Hippocampal formation (tissue), 2 donors: ENCODE results near the gene GFOD1.

Source experiments
- DNase-seq, 2 donors: peaks; one replicate each; lab custom pipeline; 2025; lab: John Stamatoyannopoulos, UW

The GFOD1 gene

GRCh38 chr6:13425270-13425873, 62.0 kb downstream of the GFOD1 start:
- no peak for DNase-seq

GRCh38 chr6:13423252-13423651, 64.1 kb downstream of the GFOD1 start:
- DNase-seq: no peak

DNA sequence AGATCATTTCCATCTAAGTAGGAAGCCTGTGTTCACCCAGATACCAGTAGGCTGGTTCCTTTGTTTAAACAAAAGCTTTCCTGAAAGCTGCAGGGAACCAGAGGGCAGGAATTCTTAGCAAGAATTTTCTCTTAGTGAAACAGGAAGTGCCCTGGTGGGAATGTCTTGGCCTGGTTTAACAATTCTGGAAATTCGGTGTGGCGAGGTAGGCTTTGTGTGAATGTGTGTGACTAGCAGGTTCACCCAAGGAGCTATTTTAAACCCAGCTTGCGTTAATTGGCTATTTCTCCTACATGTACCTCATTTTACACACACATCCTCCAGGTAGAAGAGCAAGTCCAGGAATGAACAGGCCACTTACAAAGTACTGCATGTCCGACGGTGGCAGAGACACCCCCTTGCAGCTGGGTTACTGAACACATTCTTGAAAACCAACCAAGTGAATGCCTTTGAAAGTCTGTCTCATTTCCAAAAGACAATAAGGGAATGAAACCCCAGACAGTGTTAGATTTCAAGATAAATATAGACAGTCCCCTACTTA, 64.6 kb downstream of the GFOD1 start:
- DNase-seq: no peak

DNA sequence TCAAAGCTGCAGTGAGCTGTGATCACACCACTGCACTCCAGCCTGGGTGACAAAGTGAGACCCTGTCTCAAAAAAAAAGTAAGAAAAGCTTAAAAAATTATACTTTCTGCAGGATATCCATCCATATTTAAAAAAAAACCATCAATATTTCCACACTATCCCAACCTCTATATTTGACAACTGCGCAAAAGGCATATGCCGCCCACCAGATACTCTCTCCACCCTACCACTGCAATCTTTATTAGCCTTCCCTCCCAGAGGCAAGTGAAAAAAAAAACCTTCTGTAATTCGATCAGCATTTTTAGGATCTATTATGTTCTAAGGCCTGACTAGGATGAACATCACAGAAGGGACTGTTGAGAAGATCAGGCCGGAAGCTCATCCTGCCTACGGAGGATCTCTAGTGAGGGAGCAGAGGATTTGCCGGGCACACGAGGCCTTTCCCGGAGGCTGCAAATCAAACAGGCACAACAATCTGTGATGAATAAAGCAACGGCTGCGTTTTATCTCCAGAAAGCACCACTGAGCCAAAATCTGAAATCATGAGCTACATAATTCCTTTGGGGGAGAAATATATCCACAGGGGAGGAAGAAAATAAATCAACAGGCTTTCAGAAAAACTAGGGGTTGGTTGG, 65.9 kb downstream of the GFOD1 start:
- peak in 1 of 2 donors; percentile 51 for DNase-seq

GRCh38 chr6:13420269-13420668, 67.1 kb downstream of the GFOD1 start:
- DNase-seq: no peak

- no peak for DNase-seq
Observed at GRCh38 chr6:13419422-13420195, 67.8 kb downstream of the GFOD1 start.

DNA sequence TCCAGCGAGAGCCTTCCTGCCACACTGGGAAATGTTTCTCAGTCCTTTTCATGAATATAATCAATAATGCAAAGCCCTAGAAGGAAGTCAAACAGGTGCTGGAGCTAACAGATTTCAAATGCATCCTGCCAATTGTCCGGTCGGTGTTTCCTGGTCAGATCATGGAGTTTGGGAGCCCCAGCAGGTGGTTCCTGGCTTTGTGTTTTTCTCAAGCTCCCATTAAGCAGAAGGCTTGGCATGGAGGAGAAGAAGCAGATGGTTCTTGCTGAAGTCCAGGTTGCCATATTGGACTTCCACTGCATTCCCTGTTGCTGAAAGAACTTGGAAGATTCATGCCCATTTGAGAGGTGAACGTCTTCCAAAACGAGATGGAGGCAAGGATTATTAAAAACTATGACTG, 68.6 kb downstream of the GFOD1 start:
- no peak for DNase-seq

DNA sequence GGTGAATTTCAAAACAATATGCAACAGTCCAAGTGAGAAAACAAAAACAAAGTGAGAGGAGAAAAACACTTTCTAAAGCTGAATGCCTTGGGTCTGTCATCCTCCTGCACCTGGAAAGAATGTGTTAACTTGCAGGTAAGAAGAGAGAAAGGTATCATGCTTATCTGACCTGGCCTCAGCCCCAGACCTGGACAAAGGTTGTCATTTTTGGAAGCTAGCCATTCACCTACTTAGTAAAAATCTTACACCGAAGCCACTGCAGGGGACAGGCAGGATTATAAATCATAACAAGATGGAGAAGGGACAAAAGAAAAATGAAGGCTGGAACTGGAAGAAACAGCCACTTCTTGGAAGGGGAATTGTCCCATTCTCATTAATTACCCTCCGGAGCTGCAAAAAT, 69.4 kb downstream of the GFOD1 start:
- no peak for DNase-seq

GRCh38 chr6:13417431-13417830, 70.0 kb downstream of the GFOD1 start:
- DNase-seq: no peak

DNA sequence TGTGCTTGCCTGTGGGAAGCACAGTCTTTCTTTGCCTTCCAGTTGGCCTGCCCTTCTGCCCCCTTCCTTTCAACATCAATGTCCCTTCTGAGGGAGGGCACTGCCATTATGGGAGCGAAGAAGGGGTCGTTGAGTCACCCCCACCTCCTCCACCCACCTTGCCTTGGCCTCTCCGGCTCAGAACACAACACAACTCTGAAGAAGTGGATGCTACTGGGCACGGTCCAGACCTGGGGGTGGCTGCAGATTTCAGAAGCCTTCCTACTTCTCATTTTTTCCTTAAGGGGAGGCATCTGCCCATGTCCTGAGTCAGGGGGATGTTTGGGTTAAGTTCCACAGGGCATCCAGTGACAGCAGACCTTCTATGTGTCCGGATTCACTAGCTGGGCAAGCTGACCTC, 72.1 kb downstream of the GFOD1 start:
- DNase-seq: no peak

DNA sequence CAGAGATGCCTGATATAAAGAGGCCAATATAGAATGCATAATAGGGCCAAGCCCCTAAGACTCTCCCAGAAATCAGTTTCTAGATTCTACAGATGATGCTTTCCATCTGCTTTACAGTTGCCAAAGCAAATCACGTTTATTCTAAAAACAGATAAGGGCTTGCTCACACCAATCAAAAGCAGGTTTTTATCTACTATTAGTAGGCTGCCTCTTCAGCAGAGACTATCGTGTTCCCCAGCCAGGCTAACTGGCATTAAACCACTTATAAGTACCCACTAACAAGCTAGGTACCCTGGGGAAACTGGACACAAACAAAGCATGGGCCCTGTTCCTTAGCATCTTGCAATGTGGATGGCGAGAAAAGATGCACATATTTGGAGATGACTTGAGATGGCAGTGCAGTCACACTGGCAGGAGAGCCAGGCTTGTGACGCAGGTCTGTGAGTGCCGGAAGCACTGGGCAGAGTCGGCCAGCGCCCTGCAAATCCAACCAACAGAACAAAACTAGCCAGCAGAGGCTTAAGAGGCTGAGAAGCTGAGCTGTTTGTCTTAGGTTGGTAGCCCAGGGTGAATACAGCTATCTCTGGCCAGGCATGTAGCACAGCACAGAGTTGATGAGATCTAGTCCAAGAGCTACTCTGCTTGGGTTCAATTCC, 73.4 kb downstream of the GFOD1 start:
- peak; percentile 32 to 45 for DNase-seq

DNA sequence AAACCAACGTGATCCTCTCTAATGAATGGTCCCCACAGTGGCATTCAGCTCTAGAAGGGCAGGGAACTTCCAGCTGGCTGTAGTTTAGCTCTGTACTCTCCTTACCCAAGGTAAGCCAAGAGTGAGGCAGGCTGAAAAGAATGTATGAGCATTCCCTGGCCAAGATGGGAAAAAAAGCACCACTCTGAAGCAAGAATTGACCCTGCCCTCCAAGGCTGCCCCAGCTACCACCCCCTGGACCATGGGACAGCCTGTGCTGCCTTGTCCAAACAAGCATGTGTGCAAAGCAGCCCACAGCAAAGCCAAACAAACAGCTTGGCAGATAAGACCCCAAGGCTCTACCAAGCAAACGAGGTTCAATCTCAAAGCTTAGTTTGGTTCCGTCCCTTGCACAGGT, 73.9 kb downstream of the GFOD1 start:
- DNase-seq: no peak

DNA sequence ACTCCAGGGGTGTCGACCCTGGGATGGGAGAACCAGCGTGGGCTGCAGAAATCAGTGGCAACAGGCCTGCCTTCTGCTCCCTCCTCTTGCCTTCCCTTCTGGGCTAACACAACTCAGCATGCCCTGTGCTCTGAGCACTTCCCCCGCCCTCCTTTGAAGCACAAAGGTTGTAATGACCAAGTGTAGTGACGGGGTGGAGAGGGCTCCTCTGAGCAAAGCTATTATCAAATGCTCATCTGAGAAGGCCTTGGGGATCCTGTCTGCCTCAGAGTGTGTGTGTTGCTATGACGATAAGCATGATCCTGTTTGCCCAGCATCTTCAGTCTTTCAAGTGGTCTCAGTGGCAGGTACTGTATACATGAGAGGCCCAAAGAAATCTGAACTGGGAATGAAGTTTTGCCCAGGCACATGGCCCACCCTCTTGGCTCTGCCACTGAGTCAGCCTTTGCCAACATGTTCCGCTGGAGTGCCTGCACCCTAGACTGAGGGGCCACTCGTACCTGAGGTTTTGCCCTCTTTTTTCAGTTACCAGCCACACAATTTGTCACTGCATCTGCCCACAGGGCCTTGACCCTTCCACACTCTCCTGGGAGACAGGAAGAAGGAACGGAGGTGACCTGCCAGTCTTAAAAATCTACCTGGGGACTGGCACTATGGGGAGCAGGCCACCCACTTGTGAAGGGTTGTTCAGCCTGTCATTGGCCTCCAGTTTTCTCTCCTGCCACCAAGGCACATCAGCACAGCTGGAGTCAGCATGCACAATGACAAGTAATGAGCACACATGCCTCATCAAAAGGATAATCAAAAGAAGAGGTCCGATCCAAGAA, 74.5 kb downstream of the GFOD1 start:
- DNase-seq: no peak

DNA sequence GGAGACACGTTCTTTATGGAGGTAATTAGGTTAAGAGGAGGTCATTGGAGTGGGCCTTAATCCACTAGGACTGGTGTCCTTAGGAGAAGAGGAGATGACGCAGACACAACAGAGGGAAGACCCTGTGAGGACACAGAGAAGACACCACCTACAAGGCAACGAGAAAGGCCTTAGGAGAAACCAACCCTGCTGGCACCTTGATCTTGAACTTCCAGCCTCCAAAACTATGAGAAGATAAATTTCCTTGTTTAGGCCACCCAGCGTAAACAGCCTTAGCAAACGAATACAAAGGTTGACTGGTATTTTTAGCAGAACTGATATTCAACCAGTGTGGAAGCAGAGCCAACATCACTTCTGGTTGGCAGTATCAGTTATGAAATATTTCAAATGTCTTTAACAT, 75.2 kb downstream of the GFOD1 start:
- no peak for DNase-seq

GRCh38 chr6:13411484-13411883, 75.9 kb downstream of the GFOD1 start:
- DNase-seq: no peak

GRCh38 chr6:13409991-13410390, 77.4 kb downstream of the GFOD1 start:
- DNase-seq: no peak

DNA sequence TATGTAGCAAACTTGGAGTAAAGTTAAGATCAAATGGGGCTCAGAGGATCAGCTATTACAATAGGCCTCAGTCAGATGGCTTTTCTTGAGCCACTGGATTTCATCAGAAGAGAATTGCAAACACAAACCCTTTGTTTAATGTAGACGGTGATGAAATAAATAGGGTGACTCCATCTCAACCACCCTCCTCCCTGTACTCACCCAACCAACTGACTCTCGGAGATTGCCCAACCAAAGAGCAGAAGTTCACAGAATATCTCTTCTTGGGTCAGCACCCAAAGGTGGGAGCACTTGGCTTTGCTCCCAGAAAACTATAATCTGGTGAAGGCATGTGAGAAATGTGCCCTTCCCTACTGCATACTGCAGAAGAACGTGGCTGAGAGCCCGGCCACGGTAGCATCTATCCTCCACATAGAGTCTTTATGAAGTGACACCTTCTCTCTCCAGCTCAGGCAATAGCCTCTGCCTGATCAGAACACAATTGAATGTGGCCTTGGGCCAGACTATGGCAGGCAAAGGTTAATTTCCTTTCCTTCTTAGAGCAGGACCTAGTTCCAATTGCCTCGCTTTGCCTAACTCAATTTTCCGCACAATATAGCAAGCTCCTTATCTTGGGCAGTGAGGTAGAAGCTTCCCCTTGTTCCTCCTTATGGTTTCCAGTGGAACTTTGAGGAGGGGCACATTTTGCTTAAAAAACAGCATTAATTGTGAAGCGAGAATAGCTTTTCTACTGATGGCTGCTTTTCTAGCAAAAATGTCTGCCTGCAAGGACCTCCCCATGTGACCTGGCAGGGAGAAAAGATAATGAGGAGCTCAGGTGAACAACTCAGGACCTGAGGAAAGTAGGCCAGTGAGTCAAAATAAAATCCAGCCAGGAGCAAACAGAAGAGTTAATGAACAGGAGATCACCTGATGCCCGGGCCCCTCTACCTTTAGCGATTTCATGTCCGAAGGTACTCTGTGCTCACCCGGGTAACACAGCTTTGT, 79.4 kb downstream of the GFOD1 start:
- DNase-seq: peak in 1 of 2 donors; percentile 36

DNA sequence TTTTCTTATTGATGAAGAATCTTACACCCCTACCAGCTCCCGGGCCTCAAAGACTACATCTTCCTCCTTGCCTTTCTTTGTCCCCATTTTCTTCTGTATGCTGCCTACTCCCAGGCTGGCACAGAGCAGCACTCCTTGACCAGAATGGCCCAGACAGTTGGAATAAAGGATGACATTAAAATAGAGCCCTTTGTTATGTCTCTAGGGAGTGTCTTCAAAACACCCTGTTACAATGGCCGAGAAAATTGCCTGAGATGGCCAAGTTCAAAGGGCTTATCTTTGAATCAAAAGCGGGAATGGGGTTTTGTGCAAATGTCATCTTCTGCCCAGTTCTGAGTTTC, 80.1 kb downstream of the GFOD1 start:
- DNase-seq: no peak

- DNase-seq: peak; percentile 38 to 47
Observed at GRCh38 chr6:13406781-13407180, 80.6 kb downstream of the GFOD1 start.

DNA sequence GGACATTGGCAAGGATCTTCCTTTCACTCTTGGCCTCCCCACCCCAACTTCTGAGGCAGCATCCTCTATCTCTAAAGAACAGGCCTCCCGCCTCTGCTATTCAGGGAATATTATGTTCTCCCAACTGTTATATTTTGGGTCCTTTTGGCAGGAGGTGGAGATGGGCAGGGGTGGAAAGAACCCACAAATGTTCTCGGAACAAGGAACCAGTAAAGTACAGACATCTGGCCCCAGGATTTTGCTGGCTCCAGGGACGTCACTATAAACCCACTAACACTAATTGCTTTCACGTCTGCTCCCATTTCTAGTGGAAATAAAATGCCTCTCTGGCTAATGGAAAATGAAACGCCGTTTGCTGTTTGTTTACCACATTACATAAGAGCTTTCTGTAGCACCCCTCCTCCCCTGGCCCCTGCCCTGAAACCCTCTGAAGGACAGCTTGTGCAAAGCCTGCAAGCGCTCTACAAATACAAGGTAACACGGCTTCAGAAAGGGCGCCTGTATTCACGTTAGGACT, 81.4 kb downstream of the GFOD1 start:
- peak in 1 of 2 donors; percentile 55 for DNase-seq
